ENCODE measurements around the gene LRCH3.

Gene LRCH3

GRCh38 chr3:197873329-197873728, 82.3 kb downstream of the LRCH3 start:
- no peak for TF ChIP-seq CTCF (IDR thresholded peaks at IDR 0.05; ENCODE audit: insufficient read depth, low read length, missing control alignments)
- CTCF ChIA-PET: no interaction called here
- no peak for DNase-seq (ENCODE audit: low read depth, low spot score)
- no peak overlapping the region for H3K4me3 ChIP-seq (ENCODE audit: low read depth, low read length)
- POLR2A ChIA-PET: no interaction called here

GRCh38 chr3:197874064-197874463, 83.0 kb downstream of the LRCH3 start:
- CTCF ChIA-PET: interaction anchor here (1.0 kb wide), 2 partner anchors 49 to 69 kb away, joined by 3 read pairs; no protein-coding TSS in a partner anchor
- no peak for DNase-seq (ENCODE audit: low read depth, low spot score)

GRCh38 chr3:197874653-197875052, 83.6 kb downstream of the LRCH3 start:
- ChIA-PET CTCF (interaction anchor here (1.0 kb wide), 2 partner anchors 50 to 68 kb away, joined by 3 read pairs; no protein-coding TSS in a partner anchor), POLR2A (no interaction called here)
- TF ChIP-seq CTCF (IDR thresholded peaks at IDR 0.05; ENCODE audit: insufficient read depth, low read length, missing control alignments): no peak
- no peak overlapping the region for H3K4me3 ChIP-seq (ENCODE audit: low read depth, low read length)
- DNase-seq (ENCODE audit: low read depth, low spot score): no peak

More at GRCh38 chr3:197874064-197874463, 83.0 kb downstream of the LRCH3 start:
- no peak overlapping the region for H3K4me3 ChIP-seq (ENCODE audit: low read depth, low read length)
- POLR2A ChIA-PET: no interaction called here
- TF ChIP-seq CTCF (IDR thresholded peaks at IDR 0.05; ENCODE audit: insufficient read depth, low read length, missing control alignments): no peak

- DNase-seq (ENCODE audit: low read depth, low spot score): no peak
- TF ChIP-seq CTCF (IDR thresholded peaks at IDR 0.05; ENCODE audit: insufficient read depth, low read length, missing control alignments): no peak
- ChIA-PET CTCF (no interaction called here), POLR2A (no interaction called here)
- H3K4me3 ChIP-seq (ENCODE audit: low read depth, low read length): no peak overlapping the region
These were observed 86.8 kb downstream of the LRCH3 start for GRCh38 chr3:197877902-197878301.

GRCh38 chr3:197878427-197878826, 87.4 kb downstream of the LRCH3 start:
- no peak for TF ChIP-seq CTCF (IDR thresholded peaks at IDR 0.05; ENCODE audit: insufficient read depth, low read length, missing control alignments)
- H3K4me3 ChIP-seq (ENCODE audit: low read depth, low read length): no peak overlapping the region
- POLR2A ChIA-PET: no interaction called here
- DNase-seq (ENCODE audit: low read depth, low spot score): no peak
- CTCF ChIA-PET: no interaction called here

- DNase-seq (ENCODE audit: low read depth, low spot score): no peak
- TF ChIP-seq CTCF (IDR thresholded peaks at IDR 0.05; ENCODE audit: insufficient read depth, low read length, missing control alignments): no peak
- POLR2A ChIA-PET: no interaction called here
- CTCF ChIA-PET: interaction anchor here (1.5 kb wide), 1 partner anchor 25 kb away, joined by 3 read pairs; no protein-coding TSS in a partner anchor
- H3K4me3 ChIP-seq (ENCODE audit: low read depth, low read length): no peak overlapping the region
These were observed 89.6 kb downstream of the LRCH3 start for GRCh38 chr3:197880491-197881269.

Measured in AG04449 (cell line).